H9 (cell line): Measurements from ENCODE around the gene LAMB4. TPM values are rescaled to one million over a fixed set of nuclear protein-coding genes. Genes with fewer than 3 reads are reported as not detected.

ENCODE experiments used
- DNase-seq: peaks from one replicate; pipeline ENCODE4 v3.0.0-alpha.2; 2017
- H2AFZ ChIP-seq: one replicate; pipeline ENCODE4 v1.6.1; 2013; ENCODE audit warnings: mild to moderate bottlenecking, low read length, control low read depth, moderate library complexity
- H2AK5ac ChIP-seq: 2 replicates; pipeline ENCODE4 v1.6.1; 2013; ENCODE audit warnings: low read length, control low read depth, mixed read lengths; ENCODE audit not compliant: insufficient read length
- H2BK120ac ChIP-seq: one replicate; pipeline ENCODE4 v1.6.1; 2013; ENCODE audit warnings: low read depth, mild to moderate bottlenecking, low read length, control low read depth, inconsistent platforms; ENCODE audit not compliant: poor library complexity, severe bottlenecking
- H2BK12ac ChIP-seq: 2 replicates; pipeline ENCODE4 v1.6.1; 2013; ENCODE audit warnings: low read length, control low read depth, mixed read lengths, low read depth; ENCODE audit not compliant: insufficient read length
- H2BK15ac ChIP-seq: 2 replicates; pipeline ENCODE4 v1.6.1; 2013; ENCODE audit warnings: low read depth, low read length, control low read depth
- H2BK20ac ChIP-seq: one replicate; pipeline ENCODE4 v1.6.1; 2013; ENCODE audit warnings: low read depth, mild to moderate bottlenecking, low read length, control low read depth, inconsistent platforms; ENCODE audit not compliant: poor library complexity, severe bottlenecking
- H2BK5ac ChIP-seq: 2 replicates; pipeline ENCODE4 v1.6.1; 2013; ENCODE audit warnings: low read length, control low read depth, mixed read lengths; ENCODE audit not compliant: insufficient read length
- H3K14ac ChIP-seq: 2 replicates; pipeline ENCODE4 v1.6.1; 2013; ENCODE audit warnings: low read length, control low read depth; ENCODE audit not compliant: insufficient read depth
- H3K18ac ChIP-seq: 2 replicates; pipeline ENCODE4 v1.6.1; 2013; ENCODE audit warnings: low read depth, mild to moderate bottlenecking, mixed read lengths, low read length, control low read depth; ENCODE audit not compliant: insufficient read length
- H3K23ac ChIP-seq: 2 replicates; pipeline ENCODE4 v1.6.1; 2013; ENCODE audit warnings: low read length, control low read depth, mixed read lengths, low read depth; ENCODE audit not compliant: insufficient read length
- H3K23me2 ChIP-seq: 2 replicates; pipeline ENCODE4 v1.6.1; 2013; ENCODE audit warnings: low read depth, mild to moderate bottlenecking, mixed read lengths, low read length, control low read depth; ENCODE audit not compliant: insufficient read length, poor library complexity, severe bottlenecking
- H3K27ac ChIP-seq: 2 replicates; pipeline ENCODE4 v1.5.1; 2013; ENCODE audit warnings: low read length, control low read depth, mixed read lengths, low read depth; ENCODE audit not compliant: insufficient read length
- H3K27me3 ChIP-seq: 2 replicates; pipeline ENCODE4 v1.6.1; 2013; ENCODE audit warnings: low read length, control low read depth, inconsistent platforms; ENCODE audit not compliant: insufficient read depth
- H3K4ac ChIP-seq: 2 replicates; pipeline ENCODE4 v1.6.1; 2013; ENCODE audit warnings: low read depth, mild to moderate bottlenecking, control low read depth, inconsistent platforms, low read length, moderate library complexity
- H3K4me1 ChIP-seq: 2 replicates; pipeline ENCODE4 v1.6.1; 2013; ENCODE audit warnings: low read length, control low read depth, inconsistent platforms; ENCODE audit not compliant: insufficient read depth
- H3K4me2 ChIP-seq: 2 replicates; pipeline ENCODE4 v1.6.1; 2013; ENCODE audit warnings: low read length, control low read depth, mixed read lengths; ENCODE audit not compliant: insufficient read length, insufficient read depth
- H3K56ac ChIP-seq: 2 replicates; pipeline ENCODE4 v1.6.1; 2013; ENCODE audit warnings: low read depth, mild to moderate bottlenecking, mixed read lengths, low read length, control low read depth; ENCODE audit not compliant: insufficient read length
- H3K79me1 ChIP-seq: 2 replicates; pipeline ENCODE4 v1.6.1; 2013; ENCODE audit warnings: low read depth, mild to moderate bottlenecking, moderate library complexity, low read length, control low read depth, inconsistent platforms; ENCODE audit not compliant: insufficient read depth, poor library complexity, severe bottlenecking
- H3K79me2 ChIP-seq: 2 replicates; pipeline ENCODE4 v1.6.1; 2013; ENCODE audit warnings: low read length, control low read depth, inconsistent platforms; ENCODE audit not compliant: insufficient read depth
- H3K9ac ChIP-seq: 2 replicates; pipeline ENCODE4 v1.6.1; 2013; ENCODE audit warnings: low read length, control low read depth, mixed read lengths; ENCODE audit not compliant: insufficient read length; ENCODE audit errors: extremely low read depth
- H3K9me3 ChIP-seq: one replicate; pipeline ENCODE4 v1.6.1; 2013; ENCODE audit warnings: low read depth, low read length, inconsistent platforms; ENCODE audit not compliant: control insufficient read depth
- H3T11ph ChIP-seq: one replicate; pipeline ENCODE4 v1.6.1; 2013; ENCODE audit warnings: mild to moderate bottlenecking, low read length, control low read depth, inconsistent platforms
- H4K20me1 ChIP-seq: one replicate; pipeline ENCODE4 v1.6.1; 2013; ENCODE audit not compliant: control insufficient read depth, insufficient read length, insufficient read depth
- H4K5ac ChIP-seq: 2 replicates; pipeline ENCODE4 v1.6.1; 2013; ENCODE audit warnings: low read depth, mild to moderate bottlenecking, mixed read lengths, low read length, control low read depth; ENCODE audit not compliant: insufficient read length
- H4K8ac ChIP-seq: replicated peaks from 2 replicates; pipeline ENCODE4 v1.6.1; 2013; ENCODE audit warnings: low read length, control low read depth, mixed read lengths, low read depth; ENCODE audit not compliant: insufficient read length
- H4K91ac ChIP-seq: 2 replicates; pipeline ENCODE4 v1.6.1; 2013; ENCODE audit warnings: low read depth, mild to moderate bottlenecking, moderate library complexity, mixed read lengths, low read length, control low read depth; ENCODE audit not compliant: insufficient read length
- H3K27ac Mint-ChIP-seq, 3 experiments: 2 replicates in 2 of 3; 3 replicates in 1 of 3; pipeline ENCODE4 v1.8.0; 2020 to 2021; ENCODE audit warnings: mixed read lengths in 3 of 3, mild to moderate bottlenecking in 1 of 3, moderate library complexity in 1 of 3
- H3K27me3 Mint-ChIP-seq: 2 replicates; pipeline ENCODE4 v1.8.0; 2021; ENCODE audit warnings: low read depth, mild to moderate bottlenecking, moderate library complexity, mixed read lengths
- H3K36me3 Mint-ChIP-seq, 3 experiments: 2 replicates in 2 of 3; 3 replicates in 1 of 3; pipeline ENCODE4 v1.8.0; 2020 to 2021; ENCODE audit warnings: low read depth in 3 of 3, mixed read lengths in 3 of 3; ENCODE audit not compliant: insufficient read depth in 1 of 3
- H3K4me1 Mint-ChIP-seq, 2 experiments: 2 replicates each; pipeline ENCODE4 v1.8.0; 2020; ENCODE audit warnings: mixed read lengths in 2 of 2
- H3K4me3 Mint-ChIP-seq, 2 experiments: 2 replicates in 1 of 2; 3 replicates in 1 of 2; pipeline ENCODE4 v1.8.0; 2020 to 2021; ENCODE audit warnings: mild to moderate bottlenecking in 2 of 2, mixed read lengths in 2 of 2, moderate library complexity in 1 of 2
- H3K9me3 Mint-ChIP-seq, 2 experiments: 2 replicates in 1 of 2; 3 replicates in 1 of 2; pipeline ENCODE4 v1.8.0; 2020; ENCODE audit warnings: mild to moderate bottlenecking in 2 of 2, mixed read lengths in 2 of 2, moderate library complexity in 1 of 2
- WGBS: extraction: QIAGEN DNeasy Blood & Tissue Kit; methylation state at CpG from one replicate; pipeline ENCODE4 v1.1.7; 2013; ENCODE audit warnings: missing lambda C conversion rate, low lambda C conversion rate, mixed read lengths; ENCODE audit not compliant: insufficient read length; ENCODE audit errors: extremely low coverage; 5-methylcytosine and 5-hydroxymethylcytosine counted together
- total RNA-seq: library from RNA; stranded (reverse); gene quantifications from 2 replicates; pipeline ENCODE4 v1.2.1, GENCODE V29; 2021
- TF ChIP-seq, protein P1 (sequence below): fragments of 200-600 bp; sonication (generic); conservative IDR thresholded peaks from 3 replicates; pipeline ENCODE4 v1.8.0; 2021; ENCODE audit warnings: antibody characterized with exemption, mild to moderate bottlenecking

The LAMB4 gene
- total RNA-seq, 1 experiment from 2014 or later, result not detected

DNA sequence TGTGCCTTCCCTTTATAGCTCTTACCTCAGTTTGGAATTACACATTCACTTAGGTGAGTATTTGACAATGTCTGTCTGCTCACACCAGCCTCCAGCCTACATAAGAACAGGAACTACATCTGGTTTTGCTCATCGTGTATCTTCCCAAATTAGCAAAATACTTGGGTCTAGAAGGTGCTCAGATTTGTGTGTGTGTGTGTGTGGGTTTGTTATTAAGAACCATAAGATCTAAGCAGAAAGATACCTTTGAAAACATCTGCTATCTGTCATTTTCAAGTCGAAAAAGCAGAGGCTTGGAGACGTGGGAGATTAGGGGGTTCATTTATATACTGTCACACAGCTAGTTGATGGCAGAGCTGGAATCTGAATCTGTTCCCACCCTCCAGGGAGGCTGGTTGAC is 14.8 kb upstream of the LAMB4 start:
- Histone ChIP-seq H3K79me2 (no peaks in the 10 kb centered on the region), H3K4ac (no peak overlapping the region), H3K9me3 (no peaks in the 10 kb centered on the region), H2BK12ac (no peak overlapping the region), H3K79me1 (no peaks in the 10 kb centered on the region), H2BK15ac (no peak overlapping the region), H4K8ac (no peak overlapping the region), H3K4me2 (no peak overlapping the region), H2AFZ (no peak overlapping the region), H2BK5ac (no peak overlapping the region), H2BK20ac (no peak overlapping the region), H3K23me2 (peaks cover 3% of the 10 kb centered on the region), H3K18ac (no peak overlapping the region), H3T11ph (no peak overlapping the region), H3K27me3 (no peaks in the 10 kb centered on the region), H3K4me1 (no peaks in the 10 kb centered on the region), H3K27ac (no peak overlapping the region), H4K5ac (no peak overlapping the region), H3K9ac (no peak overlapping the region), H3K23ac (no peak overlapping the region), H3K56ac (no peak overlapping the region), H4K20me1 (no peaks in the 10 kb centered on the region), H3K14ac (no peak overlapping the region), H2BK120ac (no peak overlapping the region), H2AK5ac (no peak overlapping the region), H4K91ac (no peak overlapping the region)
- TF ChIP-seq, protein P1, sequence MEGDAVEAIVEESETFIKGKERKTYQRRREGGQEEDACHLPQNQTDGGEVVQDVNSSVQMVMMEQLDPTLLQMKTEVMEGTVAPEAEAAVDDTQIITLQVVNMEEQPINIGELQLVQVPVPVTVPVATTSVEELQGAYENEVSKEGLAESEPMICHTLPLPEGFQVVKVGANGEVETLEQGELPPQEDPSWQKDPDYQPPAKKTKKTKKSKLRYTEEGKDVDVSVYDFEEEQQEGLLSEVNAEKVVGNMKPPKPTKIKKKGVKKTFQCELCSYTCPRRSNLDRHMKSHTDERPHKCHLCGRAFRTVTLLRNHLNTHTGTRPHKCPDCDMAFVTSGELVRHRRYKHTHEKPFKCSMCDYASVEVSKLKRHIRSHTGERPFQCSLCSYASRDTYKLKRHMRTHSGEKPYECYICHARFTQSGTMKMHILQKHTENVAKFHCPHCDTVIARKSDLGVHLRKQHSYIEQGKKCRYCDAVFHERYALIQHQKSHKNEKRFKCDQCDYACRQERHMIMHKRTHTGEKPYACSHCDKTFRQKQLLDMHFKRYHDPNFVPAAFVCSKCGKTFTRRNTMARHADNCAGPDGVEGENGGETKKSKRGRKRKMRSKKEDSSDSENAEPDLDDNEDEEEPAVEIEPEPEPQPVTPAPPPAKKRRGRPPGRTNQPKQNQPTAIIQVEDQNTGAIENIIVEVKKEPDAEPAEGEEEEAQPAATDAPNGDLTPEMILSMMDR, result no peak
- no peaks in the 10 kb centered on the region for H3K9me3 Mint-ChIP-seq
- WGBS, result no CpG with 5 or more reads among the region's 3 CpGs
- DNase-seq, result no peak
- 0 out of 2 replicates have a peak, but pooled peaks cover 3% of the 10 kb centered on the region for H3K27me3 Mint-ChIP-seq
- H3K36me3 Mint-ChIP-seq, result no peaks in the 10 kb centered on the region
- H3K4me1 Mint-ChIP-seq, result peaks cover 3 to 5% of the 10 kb centered on the region in 2 experiments; a peak in 3 of 4 replicates
- no peak overlapping the region for H3K4me3 Mint-ChIP-seq
- no peak overlapping the region for H3K27ac Mint-ChIP-seq
